ENCODE measurements around the gene FAHD2A.
"Not testable (repeated sequence)": the region's sequence is repeated elsewhere in the genome, so short reads cannot be mapped to it uniquely, and the experiment has no call there.

FAHD2A gene

DNA sequence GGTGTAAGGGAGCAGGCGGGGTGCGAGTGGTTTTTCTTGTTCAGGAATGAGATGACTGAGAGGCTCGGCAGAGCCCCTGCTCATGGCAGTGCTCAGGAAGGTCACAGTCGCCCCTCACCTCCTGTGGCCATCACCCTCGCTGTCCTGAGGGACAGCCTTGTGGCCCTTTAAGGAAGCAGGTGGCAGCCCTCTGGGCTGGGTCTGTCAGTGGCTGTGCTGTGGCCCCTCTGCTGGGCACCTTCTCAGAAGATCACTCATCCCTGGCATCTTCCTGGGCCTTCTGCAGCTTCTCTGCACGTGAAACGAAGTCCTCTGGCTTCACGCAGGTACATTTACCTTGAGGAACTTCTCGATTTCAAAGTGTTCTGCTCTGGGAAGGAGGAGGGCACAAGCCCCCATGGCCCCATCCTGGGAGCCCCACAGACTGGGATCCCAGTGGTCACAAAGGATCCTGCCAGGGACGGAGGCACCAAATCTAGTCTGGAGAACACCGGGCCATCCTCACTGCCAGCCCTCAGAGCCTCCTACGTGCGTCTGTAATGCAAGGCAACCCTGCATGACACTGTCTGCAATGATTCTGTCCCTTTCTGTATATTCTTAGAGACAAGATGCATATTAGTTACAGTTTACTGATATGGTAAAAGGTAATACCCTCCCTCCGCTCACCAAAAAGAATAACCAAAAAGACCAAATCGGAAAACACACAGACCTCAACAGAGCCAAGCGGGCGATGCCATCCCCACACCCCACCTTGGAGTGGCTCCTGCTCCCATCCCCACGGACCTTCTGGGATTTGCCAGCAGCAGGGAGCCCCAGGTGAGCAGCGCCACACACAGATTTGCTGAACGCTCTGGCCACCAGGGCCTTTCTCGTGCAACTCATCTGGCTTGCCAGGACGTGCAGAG is 25.9 kb upstream of the FAHD2A start:
- DNase-seq (ENCODE audit: low spot score): no peak

GRCh38 chr2:95377216-95378123 is 25.0 kb upstream of the FAHD2A start:
- no peak for DNase-seq (ENCODE audit: low spot score)

DNA sequence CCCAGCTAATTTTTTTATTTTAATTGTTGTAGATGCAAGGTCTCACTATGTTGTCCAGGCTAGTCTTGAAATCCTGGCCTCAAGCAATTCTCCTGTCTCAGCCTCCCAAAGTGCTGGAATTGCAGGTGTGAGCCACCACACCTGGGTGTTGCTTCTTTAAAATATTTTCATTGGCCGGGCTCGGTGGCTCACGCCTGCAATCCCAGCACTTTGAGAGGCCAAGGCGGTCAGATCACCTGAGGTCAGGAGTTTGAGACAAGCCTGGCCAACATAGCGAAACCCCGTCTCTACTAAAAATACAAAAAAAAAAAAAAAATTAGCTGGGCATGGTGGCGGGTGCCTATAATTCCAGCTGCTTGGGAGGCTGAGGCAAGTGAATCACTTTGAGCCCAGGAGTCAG is 24.2 kb upstream of the FAHD2A start:
- DNase-seq (ENCODE audit: low spot score): not testable (repeated sequence)

DNA sequence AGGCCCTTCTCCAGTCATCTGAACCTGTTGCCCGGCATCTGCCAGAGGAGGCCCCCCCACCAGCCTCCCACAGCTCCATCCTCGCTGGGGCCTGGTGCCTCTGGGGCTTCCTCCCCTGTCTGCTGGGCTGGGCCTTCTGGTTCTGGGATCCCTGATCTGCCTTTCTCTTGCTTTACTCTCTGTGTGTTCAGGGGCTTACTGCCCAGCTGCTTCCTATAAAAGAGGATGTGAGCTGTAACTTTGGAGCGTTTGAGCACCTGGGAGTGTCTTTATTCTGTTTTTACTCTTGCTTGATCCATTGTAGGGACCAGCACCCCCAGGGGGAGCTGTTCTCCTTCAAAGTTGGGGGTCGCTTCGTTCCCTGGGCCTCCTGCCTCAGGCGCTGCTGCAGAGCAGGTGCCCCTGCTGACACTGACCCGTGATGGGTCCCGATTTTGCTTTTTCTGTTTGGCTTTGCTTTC is 23.1 kb upstream of the FAHD2A start:
- no peak for DNase-seq (ENCODE audit: low spot score)

DNA sequence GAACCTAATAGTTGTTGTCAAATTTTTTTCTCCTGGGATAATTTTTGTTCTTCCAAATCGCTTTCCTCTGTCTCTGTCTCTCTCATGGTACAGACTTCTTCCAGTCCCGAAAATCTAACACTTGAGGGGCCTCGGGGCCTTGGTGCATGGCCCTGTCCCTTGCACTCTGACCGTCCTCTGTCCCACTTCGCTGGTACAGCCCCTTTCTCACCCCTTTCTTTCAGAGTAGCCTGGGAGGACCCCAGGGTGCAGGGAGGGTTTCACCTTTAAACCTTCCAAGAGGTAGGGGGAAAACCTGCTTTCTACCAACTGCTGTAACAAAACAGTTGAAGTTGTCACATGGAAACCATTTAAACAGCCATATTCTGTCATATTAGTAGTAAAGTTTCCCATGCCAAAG is 22.2 kb upstream of the FAHD2A start:
- DNase-seq (ENCODE audit: low spot score): no peak

DNA sequence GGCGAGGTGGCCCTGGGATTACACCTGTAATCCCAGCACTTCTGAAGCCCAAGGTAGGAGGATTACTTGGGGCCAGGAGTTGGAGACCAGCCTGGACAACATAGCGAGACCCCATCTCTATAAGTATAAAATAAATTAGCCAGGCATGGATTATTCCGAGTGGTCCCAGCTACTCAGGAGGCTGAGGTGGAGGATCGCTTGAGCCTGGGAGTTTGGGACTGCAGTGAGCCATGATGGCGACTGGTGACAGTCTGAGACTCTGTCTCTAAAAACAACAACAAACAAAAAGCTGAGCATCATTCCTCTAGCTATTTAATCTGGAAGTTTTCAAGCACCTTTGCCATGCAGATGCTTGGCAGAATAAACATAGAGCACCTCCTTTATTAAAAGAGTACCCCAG is 21.8 kb upstream of the FAHD2A start:
- no peak for DNase-seq (ENCODE audit: low spot score)

GRCh38 chr2:95381212-95382191 is 21.0 kb upstream of the FAHD2A start:
- DNase-seq (ENCODE audit: low spot score): no peak

DNA sequence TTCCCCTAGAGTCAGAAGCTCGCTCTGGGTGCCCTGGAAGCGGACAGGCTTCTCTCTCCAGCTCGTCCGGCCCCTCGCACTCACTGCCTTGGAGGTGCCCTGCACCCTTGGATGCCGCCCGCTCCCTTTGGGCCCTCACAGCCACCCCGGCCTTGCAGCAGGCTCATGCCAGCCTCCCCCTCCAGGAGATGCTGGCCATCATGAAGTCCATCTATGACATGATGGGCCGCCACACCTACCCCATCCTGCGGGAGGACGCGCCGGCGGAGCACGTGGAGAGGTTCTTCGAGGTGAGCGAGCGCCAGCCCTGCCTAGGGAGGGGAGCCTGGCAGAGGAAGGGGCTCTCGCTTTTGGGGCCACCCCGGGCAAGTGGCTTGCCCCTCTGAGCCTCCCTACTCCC is 20.3 kb upstream of the FAHD2A start:
- DNase-seq (ENCODE audit: low spot score): no peak

GRCh38 chr2:95382686-95383634 is 19.5 kb upstream of the FAHD2A start:
- DNase-seq (ENCODE audit: low spot score): no peak

- DNase-seq (ENCODE audit: low spot score): no peak
Measured at GRCh38 chr2:95383635-95384027, 18.9 kb upstream of the FAHD2A start.

GRCh38 chr2:95384854-95385569 is 17.5 kb upstream of the FAHD2A start:
- no peak for DNase-seq (ENCODE audit: low spot score)

- DNase-seq (ENCODE audit: low spot score): no peak
Measured at GRCh38 chr2:95385570-95385984, 16.9 kb upstream of the FAHD2A start.

DNA sequence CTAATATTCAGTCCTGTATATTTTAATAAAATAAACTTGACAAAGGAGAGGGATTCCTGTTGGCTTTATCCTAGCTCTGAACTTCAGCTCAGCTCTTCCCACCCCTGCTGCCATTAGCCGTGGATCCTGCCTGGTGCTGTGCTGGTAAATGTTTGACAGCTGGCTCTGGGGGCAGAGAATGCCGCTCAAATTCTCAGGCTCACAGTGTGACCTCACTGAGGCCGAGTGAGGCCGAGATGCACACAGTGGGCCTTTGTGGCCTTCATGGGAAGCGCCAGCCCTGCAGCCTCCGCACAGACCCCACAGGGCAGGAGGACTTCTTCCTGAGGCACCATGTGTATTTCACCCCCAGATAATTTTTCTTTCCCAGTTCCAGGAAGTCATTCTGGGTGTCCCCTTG is 16.5 kb upstream of the FAHD2A start:
- no peak for DNase-seq (ENCODE audit: low spot score)

GRCh38 chr2:95387358-95387757 is 15.2 kb upstream of the FAHD2A start:
- no peak for DNase-seq (ENCODE audit: low spot score)

GRCh38 chr2:95388091-95388692 is 14.3 kb upstream of the FAHD2A start:
- no peak for DNase-seq (ENCODE audit: low spot score)

- no peak for DNase-seq (ENCODE audit: low spot score)
Measured at GRCh38 chr2:95388856-95389244, 13.7 kb upstream of the FAHD2A start.

DNA sequence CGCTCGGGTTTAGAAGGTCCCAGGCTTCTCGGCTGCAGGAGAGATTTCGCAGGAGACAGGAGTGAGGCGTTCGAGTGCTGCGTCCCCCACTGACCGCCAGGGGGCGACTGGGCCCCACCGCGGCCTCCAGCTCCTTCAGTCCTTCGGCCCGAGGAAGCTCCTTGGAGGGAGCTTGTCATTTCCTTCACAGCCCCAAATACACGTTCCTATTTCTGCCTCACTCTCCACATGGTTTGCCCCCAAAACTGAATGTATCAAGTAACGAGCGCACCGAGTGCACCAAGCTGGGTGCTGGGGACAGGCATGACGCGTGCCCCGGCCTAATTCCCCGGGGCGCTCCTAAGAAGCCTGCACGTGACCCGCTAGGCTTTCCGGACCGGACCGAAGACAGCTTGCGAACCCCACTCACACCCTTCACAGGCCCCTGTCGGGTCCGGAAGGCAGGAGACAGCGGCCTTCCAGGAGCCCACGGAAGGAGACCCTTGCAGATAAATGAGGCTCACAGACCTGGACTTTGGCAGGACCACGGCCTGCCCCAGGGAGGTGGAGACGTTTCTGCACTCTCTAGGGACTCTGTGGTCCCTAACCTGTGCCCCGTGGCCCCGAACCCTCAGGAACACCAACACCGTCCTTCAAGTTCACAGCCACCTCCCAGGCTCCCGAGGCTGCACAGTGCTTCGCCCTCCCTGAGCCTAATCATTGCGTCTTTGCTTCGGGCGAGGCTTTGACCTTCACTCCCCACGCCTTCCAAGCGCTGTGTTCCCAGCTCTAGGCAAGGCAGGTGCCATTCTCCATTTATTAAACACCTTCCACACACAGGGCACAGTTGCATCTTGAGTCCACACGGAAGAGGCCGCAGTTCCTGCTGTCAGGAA is 13.0 kb upstream of the FAHD2A start:
- peak; percentile 87 for DNase-seq (ENCODE audit: low spot score)

GRCh38 chr2:95390272-95390880 is 12.1 kb upstream of the FAHD2A start:
- no peak for DNase-seq (ENCODE audit: low spot score)
